Measurements from ENCODE around the gene LCE1D.

Gene LCE1D

DNA sequence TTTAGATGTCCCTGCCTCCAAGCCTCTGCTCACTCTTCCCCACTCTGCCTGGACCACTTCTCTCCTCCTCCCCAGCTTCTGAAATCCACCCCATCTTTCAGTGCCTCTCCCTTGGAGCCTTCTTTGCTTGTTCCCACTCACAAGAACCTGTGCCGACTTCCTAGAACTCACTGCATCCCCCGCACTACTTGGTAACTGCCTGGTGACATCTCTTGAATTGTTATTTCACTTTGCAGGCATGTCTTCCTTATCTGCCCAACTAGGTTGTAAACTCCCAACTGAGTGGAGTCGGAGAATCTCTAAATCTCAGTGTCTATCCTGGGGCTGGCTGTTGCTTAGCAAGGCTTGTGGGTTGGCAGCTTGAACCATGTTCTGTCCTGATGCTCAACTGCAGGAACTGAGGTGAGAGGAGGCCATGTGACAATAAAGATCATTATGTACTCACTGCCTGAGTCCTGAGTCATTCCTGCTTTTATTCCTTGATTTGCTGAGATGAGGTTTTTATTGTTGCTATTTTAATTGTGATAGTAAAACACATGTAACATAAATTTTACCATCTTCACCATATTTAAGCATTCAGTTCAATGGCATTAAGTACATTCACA is 34.8 kb upstream of the LCE1D start:
- no peak for TF ChIP-seq Cebpa-rat (IDR thresholded peaks at IDR 0.05)
- H3K4me3 ChIP-seq, result no peak overlapping the region
- H3K4me2 ChIP-seq, result no peak overlapping the region
- H3K27me3 ChIP-seq, result no peaks in the 10 kb centered on the region
- H3K36me3 ChIP-seq, result no peaks in the 10 kb centered on the region
- H4K20me1 ChIP-seq, result no peaks in the 10 kb centered on the region
- no peak overlapping the region for H3K9ac ChIP-seq
- H3K4me1 ChIP-seq, result no peaks in the 10 kb centered on the region
- no peak overlapping the region for H3K27ac ChIP-seq
- no peaks in the 10 kb centered on the region for H3K9me3 ChIP-seq (replicated peaks in 1 of 11)

DNA sequence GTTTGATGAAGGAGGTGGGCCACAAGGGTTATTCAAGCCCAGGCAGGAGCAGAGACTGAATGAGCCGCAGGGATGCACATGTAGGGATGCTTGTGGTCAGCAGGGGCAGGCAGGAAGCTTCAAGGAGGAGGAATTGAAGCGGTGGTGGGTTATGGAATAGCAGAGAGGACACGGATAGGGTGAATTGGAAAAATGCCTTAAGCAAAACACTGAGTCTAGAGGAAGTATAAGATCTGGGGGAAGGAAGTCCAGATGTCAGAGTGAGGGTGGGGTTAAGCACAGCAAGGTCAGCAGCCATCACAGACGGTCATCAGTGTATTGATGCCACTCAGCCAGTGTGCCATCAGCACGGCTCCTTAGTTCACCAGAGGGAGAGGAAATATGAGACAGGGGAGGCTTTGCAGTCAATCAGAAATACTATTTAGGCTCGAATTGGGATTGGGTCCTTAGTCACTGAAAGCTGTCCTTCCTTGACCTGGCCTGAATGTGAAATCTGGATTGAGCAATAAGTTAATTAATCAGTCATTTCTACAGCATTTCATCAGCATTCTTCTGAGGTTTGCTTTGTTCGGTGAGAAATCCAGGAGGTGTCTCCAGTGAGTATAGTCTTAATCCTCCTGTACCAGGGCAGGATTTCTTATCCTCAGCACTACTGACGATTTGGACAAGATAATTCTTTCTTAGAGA is 27.5 kb upstream of the LCE1D start:
- peaks cover 0 to 8% (median 0%) of the 10 kb centered on the region in 10 experiments; a peak in 2 of 20 replicates for H3K4me1 ChIP-seq
- no peak overlapping the region for H3K4me3 ChIP-seq
- no peak overlapping the region for H3K9ac ChIP-seq
- H3K36me3 ChIP-seq, result no peaks in the 10 kb centered on the region
- H3K9me3 ChIP-seq (replicated peaks in 1 of 11), result peaks cover 0 to 17% (median 5%) of the 10 kb centered on the region in 11 experiments; a peak in 10 of 22 replicates
- no peaks in the 10 kb centered on the region for H4K20me1 ChIP-seq
- no peak overlapping the region for H3K27ac ChIP-seq
- H3K4me2 ChIP-seq, result peak overlapping the region in 1 of 11 experiments; percentile 41; a peak in 1 of 22 replicates
- no peak for TF ChIP-seq Cebpa-rat (IDR thresholded peaks at IDR 0.05)
- no peaks in the 10 kb centered on the region for H3K27me3 ChIP-seq

DNA sequence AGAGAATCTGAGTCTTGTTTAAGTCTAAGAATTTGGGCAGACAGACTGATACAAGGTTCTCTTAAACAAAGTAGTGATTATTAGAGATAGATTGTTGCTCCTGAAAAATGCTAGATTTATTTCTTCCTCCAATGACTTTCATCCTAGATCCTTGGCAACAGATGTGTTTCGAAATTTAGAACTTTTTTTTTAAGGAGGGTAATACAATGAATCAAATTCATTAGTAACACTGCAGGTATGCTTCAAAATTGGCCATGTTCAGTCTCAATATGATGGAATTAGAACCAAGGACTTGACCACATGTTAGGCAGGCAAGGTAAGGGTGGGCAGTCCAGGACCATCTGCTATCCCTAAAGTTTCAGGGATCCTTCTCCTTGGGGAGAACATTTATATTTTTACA is 26.1 kb upstream of the LCE1D start:
- H3K9ac ChIP-seq, result no peak overlapping the region
- H3K4me2 ChIP-seq, result no peak overlapping the region
- H3K4me3 ChIP-seq, result no peak overlapping the region
- H3K36me3 ChIP-seq, result no peaks in the 10 kb centered on the region
- H3K27me3 ChIP-seq, result no peaks in the 10 kb centered on the region
- H4K20me1 ChIP-seq, result no peaks in the 10 kb centered on the region
- H3K4me1 ChIP-seq, result peaks cover 0 to 8% (median 0%) of the 10 kb centered on the region in 10 experiments; a peak in 2 of 20 replicates
- no peak overlapping the region for H3K27ac ChIP-seq
- no peak for TF ChIP-seq Cebpa-rat (IDR thresholded peaks at IDR 0.05)
- H3K9me3 ChIP-seq (replicated peaks in 1 of 11), result peaks cover 0 to 17% (median 5%) of the 10 kb centered on the region in 11 experiments; a peak in 10 of 22 replicates

DNA sequence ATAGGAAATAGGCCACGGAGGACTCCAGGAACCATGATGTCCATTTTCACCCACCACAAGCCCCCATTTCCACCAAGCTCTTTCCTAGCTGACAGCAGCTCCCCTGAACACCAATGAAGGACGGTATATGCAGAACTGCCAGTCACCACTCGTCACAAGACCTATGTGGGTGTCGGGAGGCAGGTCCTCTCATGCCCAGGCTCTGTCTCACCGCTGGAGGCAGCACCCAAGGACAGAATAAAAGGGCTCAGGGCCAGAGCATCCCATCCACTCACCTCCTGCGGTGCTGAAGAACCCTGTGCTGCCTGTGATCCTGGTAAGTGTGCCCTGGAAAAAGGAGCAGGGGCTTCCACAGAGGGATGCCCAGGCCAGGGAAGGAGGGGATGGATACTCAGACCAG is 21.6 kb upstream of the LCE1D start, which contains the start of gene LCE1F:
Gene LCE1F, plus strand, starts transcription at position 266 of the 400 bp plus-strand sequence. CDS start 1,232 bp downstream, outside the sequence.
- Histone ChIP-seq H3K9ac (no peak within 1 kb of the TSS), H3K4me1 (no peaks in the 10 kb centered on the region), H3K27me3 (no peaks in the 10 kb centered on the region), H3K27ac (no peak within 1 kb of the TSS), H3K36me3 (no peaks in the 10 kb centered on the region), H3K9me3 (replicated peaks in 1 of 11) (peaks cover 0 to 17% (median 5%) of the 10 kb centered on the region in 11 experiments; a peak in 10 of 22 replicates), H4K20me1 (no peaks in the 10 kb centered on the region), H3K4me3 (no peak within 1 kb of the TSS), H3K4me2 (no peak within 1 kb of the TSS)
- no peak for TF ChIP-seq Cebpa-rat (IDR thresholded peaks at IDR 0.05)

DNA sequence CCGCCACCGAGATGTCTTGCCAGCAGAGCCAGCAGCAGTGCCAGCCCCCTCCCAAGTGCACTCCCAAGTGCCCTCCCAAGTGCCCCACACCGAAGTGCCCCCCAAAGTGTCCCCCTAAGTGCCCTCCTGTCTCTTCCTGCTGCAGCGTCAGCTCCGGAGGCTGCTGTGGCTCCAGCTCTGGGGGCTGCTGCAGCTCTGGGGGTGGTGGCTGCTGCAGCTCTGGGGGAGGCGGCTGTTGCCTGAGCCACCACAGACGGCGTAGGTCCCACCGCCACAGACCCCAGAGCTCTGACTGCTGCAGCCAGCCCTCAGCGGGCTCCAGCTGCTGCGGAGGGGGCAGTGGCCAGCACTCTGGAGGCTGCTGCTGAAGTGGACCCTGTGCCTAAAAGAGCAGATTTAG is 20.2 kb upstream of the LCE1D start:
- Histone ChIP-seq H3K9me3 (replicated peaks in 1 of 11) (peaks cover 0 to 6% (median 3%) of the 10 kb centered on the region in 11 experiments; a peak in 10 of 22 replicates), H3K4me2 (no peak overlapping the region), H3K36me3 (no peaks in the 10 kb centered on the region), H3K9ac (no peak overlapping the region), H3K4me1 (no peaks in the 10 kb centered on the region), H3K27ac (no peak overlapping the region), H4K20me1 (no peaks in the 10 kb centered on the region), H3K27me3 (no peaks in the 10 kb centered on the region), H3K4me3 (no peak overlapping the region)
- TF ChIP-seq Cebpa-rat (IDR thresholded peaks at IDR 0.05), result no peak

DNA sequence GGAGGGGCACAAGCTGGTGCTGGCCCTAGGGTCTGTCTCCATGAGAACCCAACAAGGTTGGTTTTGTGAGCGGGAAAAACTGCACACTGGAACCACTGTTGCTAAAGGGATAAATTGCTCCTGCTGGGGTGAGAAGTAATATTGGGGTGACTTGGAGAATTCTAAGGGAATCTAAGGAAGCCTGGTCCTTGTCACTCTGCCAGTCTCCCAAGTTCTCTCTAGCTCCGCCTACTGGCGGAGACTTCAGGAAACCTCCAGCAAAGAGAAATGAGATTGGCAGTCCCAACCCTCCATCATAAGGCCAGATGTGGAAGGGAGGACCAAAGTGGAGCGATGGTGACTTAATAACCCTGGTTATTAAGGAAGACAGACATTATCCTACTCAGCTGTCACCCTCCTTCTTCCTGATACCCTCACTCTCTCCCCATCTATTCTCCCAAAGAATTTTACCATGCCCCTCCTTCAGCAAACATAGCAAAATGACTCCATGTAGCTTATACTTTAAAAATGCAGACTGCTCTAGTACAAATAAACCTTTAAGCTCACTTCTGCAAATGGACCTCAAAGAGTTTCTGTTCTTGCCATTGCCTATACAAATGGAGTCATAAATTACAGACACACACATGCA is 18.9 kb upstream of the LCE1D start:
- no peak overlapping the region for H3K4me2 ChIP-seq
- no peaks in the 10 kb centered on the region for H3K27me3 ChIP-seq
- H3K4me1 ChIP-seq, result no peaks in the 10 kb centered on the region
- no peaks in the 10 kb centered on the region; a peak in 1 of 22 replicates for H3K9me3 ChIP-seq (replicated peaks in 1 of 11)
- TF ChIP-seq Cebpa-rat (IDR thresholded peaks at IDR 0.05), result no peak
- no peak overlapping the region for H3K4me3 ChIP-seq
- H4K20me1 ChIP-seq, result no peaks in the 10 kb centered on the region
- H3K9ac ChIP-seq, result no peak overlapping the region
- H3K27ac ChIP-seq, result no peak overlapping the region
- H3K36me3 ChIP-seq, result no peaks in the 10 kb centered on the region

DNA sequence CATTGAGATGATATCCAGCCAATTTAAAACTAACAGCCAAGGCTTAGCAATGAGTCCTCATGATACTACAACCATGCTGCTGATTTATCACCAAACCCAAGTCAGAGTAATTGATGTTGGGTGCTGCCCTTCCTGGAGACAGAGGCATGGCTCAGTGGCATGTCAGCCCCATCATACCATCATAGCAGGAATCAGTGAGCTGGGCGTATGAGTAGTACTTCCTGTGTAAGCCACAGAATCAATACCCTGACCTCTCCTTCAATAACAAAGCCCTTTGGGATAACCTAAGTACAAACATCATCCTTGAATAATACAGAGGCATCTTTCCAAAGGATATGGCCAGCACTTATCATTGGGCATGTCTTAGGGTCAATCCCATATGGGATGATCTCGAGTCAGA is 13.4 kb upstream of the LCE1D start:
- Histone ChIP-seq H3K9me3 (replicated peaks in 1 of 11) (no peaks in the 10 kb centered on the region), H3K4me3 (no peak overlapping the region), H3K27ac (no peak overlapping the region), H3K4me2 (no peak overlapping the region; a peak in 1 of 22 replicates), H3K4me1 (peaks cover 0 to 12% (median 5%) of the 10 kb centered on the region in 10 experiments; a peak in 7 of 20 replicates), H3K9ac (no peak overlapping the region), H3K27me3 (no peaks in the 10 kb centered on the region), H3K36me3 (no peaks in the 10 kb centered on the region), H4K20me1 (no peaks in the 10 kb centered on the region)
- no peak for TF ChIP-seq Cebpa-rat (IDR thresholded peaks at IDR 0.05)

DNA sequence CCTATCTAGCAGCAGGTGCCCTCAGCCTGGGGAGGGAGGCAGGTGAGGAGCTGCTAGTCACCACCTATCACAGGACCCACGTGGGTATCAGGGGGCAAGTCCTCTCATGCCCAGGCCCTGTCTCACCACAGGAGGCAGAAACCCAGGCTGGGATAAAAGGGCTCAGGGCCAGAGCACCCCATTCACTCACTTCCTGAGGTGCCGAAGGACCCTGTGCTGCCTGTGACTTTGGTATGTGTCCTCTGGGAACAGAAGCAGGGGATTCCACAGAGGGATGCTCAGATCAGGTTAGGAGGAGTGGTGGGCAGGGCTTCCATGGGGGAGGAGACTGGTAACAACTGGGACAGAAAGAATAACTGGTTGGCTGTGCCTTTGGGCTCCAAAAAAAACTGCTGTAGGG is 10.4 kb upstream of the LCE1D start, which contains the start of gene LCE1E:
Gene LCE1E, plus strand, starts transcription at position 181 of the 400 bp plus-strand sequence. CDS start 1,043 bp downstream, outside the sequence.
- Histone ChIP-seq H3K4me1 (peaks cover 0 to 12% (median 5%) of the 10 kb centered on the region in 10 experiments; a peak in 7 of 20 replicates), H3K27ac (no peak within 1 kb of the TSS), H3K4me2 (peak within 1 kb of the TSS in 4 of 11 experiments; percentile 28 to 47 (median 37); a peak in 3 of 22 replicates), H3K27me3 (no peaks in the 10 kb centered on the region), H3K36me3 (no peaks in the 10 kb centered on the region), H3K9ac (no peak within 1 kb of the TSS), H4K20me1 (no peaks in the 10 kb centered on the region), H3K4me3 (no peak within 1 kb of the TSS), H3K9me3 (replicated peaks in 1 of 11) (no peaks in the 10 kb centered on the region)
- TF ChIP-seq Cebpa-rat (IDR thresholded peaks at IDR 0.05), result no peak

DNA sequence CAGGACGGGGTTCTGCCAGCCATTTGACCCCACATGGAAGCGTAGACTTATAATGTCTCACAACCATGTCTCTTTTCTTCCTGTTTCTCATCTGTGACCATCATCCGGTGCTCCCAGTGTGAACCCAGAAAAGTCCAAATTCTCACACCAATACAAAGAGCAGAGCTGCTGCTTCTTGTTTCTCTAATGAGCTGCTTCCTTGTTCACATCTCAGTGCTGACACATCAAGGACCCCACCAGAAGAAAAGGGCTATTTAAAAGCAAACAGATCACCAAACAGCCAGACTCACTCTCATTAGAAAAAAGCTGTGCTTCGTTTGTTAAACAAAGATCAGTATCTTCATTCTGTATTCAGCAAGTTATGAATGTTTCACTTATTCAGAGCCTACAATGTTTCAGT is 835 bp upstream of the LCE1D start:
- Histone ChIP-seq H3K4me2 (no peak overlapping the region), H3K9ac (no peak overlapping the region), H3K27ac (no peak overlapping the region), H3K27me3 (no peaks in the 10 kb centered on the region), H4K20me1 (no peaks in the 10 kb centered on the region), H3K4me3 (no peak overlapping the region), H3K9me3 (replicated peaks in 1 of 11) (no peaks in the 10 kb centered on the region), H3K36me3 (no peaks in the 10 kb centered on the region), H3K4me1 (peaks cover 0 to 9% (median 0%) of the 10 kb centered on the region in 10 experiments; a peak in 1 of 20 replicates)
- TF ChIP-seq Cebpa-rat (IDR thresholded peaks at IDR 0.05), result no peak
